Measurements from ENCODE around the gene PPP1R8. TPM values are rescaled to one million over a fixed set of nuclear protein-coding genes. Genes with fewer than 3 reads are reported as not detected.
"Not testable (repeated sequence)": the region's sequence is repeated elsewhere in the genome, so short reads cannot be mapped to it uniquely, and the experiment has no call there.

The PPP1R8 gene
- total and polyA plus RNA-seq, 2 experiments from 2014 or later: 13.4 to 50.5 TPM

GRCh38 chr1:27790270-27790669 lies 40.3 kb upstream of the PPP1R8 start:
- H3K27me3 Mint-ChIP-seq (ENCODE audit: insufficient read depth, low read depth, poor library complexity); H3K79me2 ChIP-seq (replicated peaks; ENCODE audit: insufficient read depth); H3K4me1 Mint-ChIP-seq; H3K4me3 Mint-ChIP-seq; H3K9me3 Mint-ChIP-seq; H3K9me2 ChIP-seq (ENCODE audit: insufficient read depth); H2AFZ ChIP-seq; H3K36me3 ChIP-seq (ENCODE audit: insufficient read depth); H4K20me1 ChIP-seq (replicated peaks; ENCODE audit: insufficient read depth); H3K27ac Mint-ChIP-seq; ATAC-seq; DNase-seq (ENCODE audit: low spot score); H3K4me3 ChIP-seq; H3K27me3 ChIP-seq (ENCODE audit: insufficient read depth); H3K4me2 ChIP-seq; H3K4me1 ChIP-seq (ENCODE audit: insufficient read depth); H3F3A ChIP-seq (replicated peaks; ENCODE audit: low read depth); H3K27ac ChIP-seq (ENCODE audit: low read depth): not testable (repeated sequence)
- peaks cover 12% of the 10 kb centered on the region; the same call in 2 of the 3 replicates for H3K36me3 Mint-ChIP-seq (ENCODE audit: low read depth)

GRCh38 chr1:27795601-27796000 lies 35.0 kb upstream of the PPP1R8 start:
- H3K4me1 ChIP-seq (ENCODE audit: insufficient read depth): no peaks in the 10 kb centered on the region
- Mint-ChIP-seq H3K9me3 (no peaks in the 10 kb centered on the region), H3K4me1 (no peaks in the 10 kb centered on the region), H3K4me3 (no peak overlapping the region), H3K27ac (no peak overlapping the region; the same call in 1 of the 2 replicates), H3K27me3 (ENCODE audit: insufficient read depth, low read depth, poor library complexity) (no peaks in the 10 kb centered on the region), H3K36me3 (ENCODE audit: low read depth) (no peaks in the 10 kb centered on the region)
- no peaks in the 10 kb centered on the region for H4K20me1 ChIP-seq (replicated peaks; ENCODE audit: insufficient read depth)
- H3K27me3 ChIP-seq (ENCODE audit: insufficient read depth): no peaks in the 10 kb centered on the region
- no peak for DNase-seq (ENCODE audit: low spot score)
- H3K4me2 ChIP-seq: no peak overlapping the region
- no peaks in the 10 kb centered on the region for H3K9me2 ChIP-seq (ENCODE audit: insufficient read depth)
- H3K79me2 ChIP-seq (replicated peaks; ENCODE audit: insufficient read depth): no peaks in the 10 kb centered on the region
- ATAC-seq: no peak
- no peaks in the 10 kb centered on the region for H3K36me3 ChIP-seq (ENCODE audit: insufficient read depth)
- H2AFZ ChIP-seq: no peak overlapping the region
- H3F3A ChIP-seq (replicated peaks; ENCODE audit: low read depth): no peaks in the 10 kb centered on the region
- no peak overlapping the region for H3K4me3 ChIP-seq
- no peak overlapping the region for H3K27ac ChIP-seq (ENCODE audit: low read depth)
- TF ChIP-seq ZNF331 (CRISPR knock-in tag; IDR thresholded peaks at IDR 0.05; ENCODE audit: low read depth) (no peak), ZNF462 (CRISPR knock-in tag; IDR thresholded peaks at IDR 0.05) (no peak), ZNF114 (CRISPR knock-in tag; IDR thresholded peaks at IDR 0.05) (no peak), CREB1 (CRISPR knock-in tag; IDR thresholded peaks at IDR 0.05; ENCODE audit: low read depth) (no peak), CTCF (conservative IDR thresholded peaks at IDR 0.05; ENCODE audit: low read depth in 2 of 2) (no peak), ETS1 (IDR thresholded peaks at IDR 0.05) (no peak), EZH2phosphoT487 (IDR thresholded peaks at IDR 0.05; ENCODE audit: unreplicated experiment) (no peak), REST (IDR thresholded peaks at IDR 0.05; ENCODE audit: unreplicated experiment) (no peak), EZH2 (IDR thresholded peaks at IDR 0.05; ENCODE audit: low read depth, unreplicated experiment) (no peak), STAT1 (IDR thresholded peaks at IDR 0.05; ENCODE audit: unreplicated experiment) (no peak)
